GM12891 (cell line): ENCODE measurements around the gene SCN1B.
"Not testable (repeated sequence)": the region's sequence is repeated elsewhere in the genome, so short reads cannot be mapped to it uniquely, and the experiment has no call there.

Source experiments
- DNase-seq: peaks from one replicate; pipeline ENCODE4 v3.0.0; 2011; ENCODE audit warnings: low spot score; ENCODE audit not compliant: insufficient read length
- FAIRE-seq: peaks from 2 replicates; lab custom pipeline; 2011; peaks lifted over from hg19 to GRCh38; lab: Jason Lieb, UNC
- PAX5 ChIP-seq: IDR thresholded peaks from 2 replicates; pipeline ENCODE4 v1.6.1; 2011; ENCODE audit warnings: low read length, moderate library complexity, mild to moderate bottlenecking; ENCODE audit not compliant: insufficient read depth, severe bottlenecking
- POLR2A ChIP-seq: IDR thresholded peaks from 2 replicates; pipeline ENCODE4 v1.6.1; 2011; ENCODE audit warnings: low read depth, low read length, control low read depth
- POLR2AphosphoS5 ChIP-seq: IDR thresholded peaks from 2 replicates; pipeline ENCODE4 v1.6.1; 2011; ENCODE audit warnings: low read depth, low read length, control low read depth
- POU2F2 ChIP-seq: IDR thresholded peaks from 2 replicates; pipeline ENCODE4 v1.6.1; 2011; ENCODE audit warnings: low read depth, mild to moderate bottlenecking, control low read depth, low read length, moderate library complexity
- SPI1 ChIP-seq: IDR thresholded peaks from 2 replicates; pipeline ENCODE4 v1.6.1; 2011; ENCODE audit warnings: low read depth, low read length, control low read depth
- TAF1 ChIP-seq: IDR thresholded peaks from 2 replicates; pipeline ENCODE4 v1.6.1; 2011; ENCODE audit warnings: low read depth, low read length, control low read depth

The SCN1B gene

GRCh38 chr19:35004517-35005255, 25.6 kb upstream of the SCN1B start:
- FAIRE-seq (no peak), DNase-seq (no peak)
- TF ChIP-seq PAX5 = no peak
- TF ChIP-seq SPI1 = no peak
- TF ChIP-seq TAF1 = no peak
- no peak for TF ChIP-seq POU2F2
- TF ChIP-seq POLR2AphosphoS5 = no peak
- no peak for TF ChIP-seq POLR2A

DNA sequence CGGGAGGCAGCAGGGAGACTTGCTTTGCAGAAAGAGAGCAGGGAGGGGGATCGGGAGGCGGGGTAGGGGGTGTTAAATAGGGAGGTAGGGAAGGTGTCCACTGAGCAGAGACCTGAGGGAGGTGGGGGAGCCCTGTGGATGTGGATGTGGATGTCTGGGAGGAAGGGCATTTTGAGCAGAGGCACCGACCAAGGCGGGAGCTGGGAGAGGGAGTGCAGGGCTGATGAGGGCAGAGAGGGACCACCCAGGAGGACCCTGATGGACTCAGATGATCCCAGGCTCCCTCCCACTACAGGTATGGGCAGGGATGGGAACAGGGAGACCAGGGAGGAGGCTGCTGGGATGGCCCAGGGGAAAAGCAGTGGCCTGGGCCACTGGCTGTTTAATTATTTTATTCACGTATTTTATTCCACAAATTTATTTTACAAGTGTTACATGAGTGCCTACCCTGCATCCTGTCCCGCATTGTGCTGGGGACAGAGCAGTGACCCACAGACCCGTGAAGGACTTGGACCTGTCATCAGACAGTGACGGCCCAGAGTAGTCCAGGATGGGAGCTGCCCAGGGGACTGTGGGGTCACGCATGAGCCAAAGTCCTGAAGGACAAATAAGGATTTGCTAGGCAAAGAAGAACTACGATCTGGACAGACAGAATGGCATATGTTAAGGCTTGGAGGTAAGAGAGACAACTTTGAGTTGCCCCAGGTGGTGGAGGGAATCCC, 24.9 kb upstream of the SCN1B start:
- TF ChIP-seq POU2F2 (no peak), POLR2A (no peak), POLR2AphosphoS5 (no peak), SPI1 (no peak), PAX5 (no peak), TAF1 (no peak)
- DNase-seq (no peak), FAIRE-seq (no peak)

DNA sequence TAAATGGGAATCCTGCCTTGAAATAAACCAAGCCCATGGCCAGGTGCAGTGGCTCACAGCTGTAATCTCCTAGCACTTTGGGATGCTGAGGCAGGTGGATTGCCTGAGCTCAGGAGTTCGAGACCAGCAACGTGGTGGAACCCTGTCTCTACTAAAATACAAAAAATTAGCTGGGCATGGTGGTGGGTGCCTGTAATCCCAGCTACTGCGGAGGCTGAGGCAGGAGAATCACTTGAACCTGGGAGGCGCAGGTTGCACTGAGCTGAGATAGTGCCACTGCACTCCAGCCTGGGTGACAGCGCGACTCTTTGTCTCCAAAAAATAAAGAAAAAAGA, 24.3 kb upstream of the SCN1B start:
- not testable (repeated sequence) for FAIRE-seq, DNase-seq

DNA sequence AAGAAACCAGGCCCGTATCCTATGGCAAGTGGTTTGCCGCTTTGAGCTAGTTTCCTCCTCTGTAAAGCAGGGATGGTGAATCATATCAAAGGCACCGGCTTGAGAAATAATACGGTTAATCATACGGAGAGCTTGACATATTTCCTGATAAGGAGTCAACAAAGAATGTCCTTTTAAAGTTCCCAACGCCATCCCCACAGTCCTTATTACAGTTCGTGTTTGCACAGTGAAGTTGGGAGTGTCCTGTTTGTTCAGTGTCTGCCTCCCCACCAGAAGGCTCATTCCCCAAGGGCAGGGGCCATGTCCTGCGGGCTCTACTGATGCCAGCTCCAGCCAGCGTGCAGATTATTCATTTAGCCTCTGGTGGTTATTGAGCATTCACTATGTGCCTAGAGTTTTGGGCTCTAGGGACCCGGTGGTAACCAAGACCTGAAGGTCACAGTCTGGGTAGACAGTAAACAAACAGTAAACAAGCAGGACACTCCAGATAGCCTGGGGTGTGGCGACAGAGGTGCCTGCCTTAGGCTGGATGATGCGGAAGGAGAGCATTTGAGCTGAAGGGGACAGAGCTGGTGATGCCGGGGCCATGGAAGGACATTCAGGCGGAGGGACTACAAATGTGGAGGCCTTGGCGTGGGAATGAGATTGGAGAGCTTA, 23.8 kb upstream of the SCN1B start:
- DNase-seq = no peak
- no peak for FAIRE-seq
- TF ChIP-seq POU2F2 (no peak), POLR2AphosphoS5 (no peak), SPI1 (no peak), POLR2A (no peak), TAF1 (no peak), PAX5 (no peak)

- DNase-seq (no peak), FAIRE-seq (no peak)
- TF ChIP-seq POLR2AphosphoS5 (no peak), PAX5 (no peak), POU2F2 (no peak), SPI1 (no peak), POLR2A (no peak), TAF1 (no peak)
Measured at GRCh38 chr19:35006999-35007365, 23.3 kb upstream of the SCN1B start.

- FAIRE-seq, DNase-seq: not testable (repeated sequence)
Measured at GRCh38 chr19:35007427-35007826, 22.8 kb upstream of the SCN1B start.

DNA sequence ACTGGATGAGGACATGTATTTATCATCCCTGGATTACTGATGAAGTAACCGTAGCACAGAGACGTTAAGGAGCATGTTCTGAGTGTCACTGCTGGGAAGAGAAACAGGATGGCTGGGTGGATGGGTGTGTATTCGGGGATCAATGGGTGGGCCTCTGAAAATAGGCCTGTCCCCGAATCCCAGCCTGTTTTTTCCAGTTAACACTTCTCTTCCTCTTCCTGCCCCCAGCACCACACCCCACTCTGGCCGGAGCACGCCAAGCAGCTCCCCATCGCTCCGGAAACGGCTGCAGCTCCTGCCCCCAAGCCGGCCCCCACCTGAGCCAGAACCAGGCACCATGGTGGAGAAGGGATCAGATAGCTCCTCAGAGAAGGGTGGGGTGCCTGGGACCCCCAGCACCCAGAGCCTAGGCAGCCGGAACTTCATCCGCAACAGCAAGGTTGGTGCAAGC, 21.4 kb upstream of the SCN1B start:
- DNase-seq (no peak), FAIRE-seq (no peak)
- TF ChIP-seq PAX5 = no peak
- TF ChIP-seq POLR2A = no peak

DNA sequence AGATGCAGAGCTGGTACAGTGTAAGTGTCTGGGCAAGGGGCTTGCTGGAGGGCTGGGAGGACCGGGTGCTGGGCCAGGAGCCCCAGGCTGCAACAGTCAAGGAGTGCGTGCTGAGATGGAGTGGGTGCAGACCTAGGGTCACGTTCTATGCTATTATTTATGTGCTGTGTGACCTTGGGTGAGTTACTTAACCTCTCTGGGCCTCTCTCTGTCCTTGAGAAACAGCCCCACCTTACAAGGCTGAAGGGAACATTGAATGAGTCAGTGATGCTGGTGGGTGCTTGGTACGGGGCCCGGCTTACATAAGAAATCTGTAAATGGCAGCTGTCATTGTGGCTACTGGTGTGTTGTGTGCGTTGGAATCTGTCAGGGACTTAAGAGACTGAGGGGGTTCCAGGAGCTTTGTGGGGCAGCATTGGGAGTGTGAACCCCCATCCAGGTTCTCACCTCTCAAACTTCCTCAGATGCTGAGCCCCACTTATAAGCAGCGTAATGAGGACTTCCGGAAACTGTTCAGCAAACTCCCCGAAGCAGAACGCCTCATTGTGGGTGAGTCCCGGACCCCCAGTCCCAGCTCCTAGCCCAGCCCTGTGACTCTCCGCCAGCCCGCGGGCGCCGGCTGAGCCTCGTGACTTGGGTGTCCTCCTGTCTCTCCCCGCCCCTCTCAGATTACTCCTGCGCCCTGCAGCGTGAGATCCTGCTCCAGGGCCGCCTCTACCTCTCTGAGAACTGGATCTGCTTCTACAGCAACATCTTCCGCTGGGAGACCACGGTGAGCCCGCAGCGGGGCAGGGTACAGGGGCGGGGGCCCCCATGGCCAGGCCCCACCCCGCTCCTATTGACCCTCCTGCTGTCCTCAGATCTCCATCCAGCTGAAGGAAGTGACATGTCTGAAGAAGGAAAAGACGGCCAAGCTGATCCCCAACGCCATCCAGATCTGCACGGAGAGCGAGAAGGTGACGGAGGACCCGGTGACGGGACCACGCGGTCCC, 20.6 kb upstream of the SCN1B start:
- TF ChIP-seq SPI1 (no peak), POU2F2 (no peak), POLR2A (no peak), TAF1 (no peak), PAX5 (no peak), POLR2AphosphoS5 (no peak)
- DNase-seq (no peak), FAIRE-seq (no peak)

DNA sequence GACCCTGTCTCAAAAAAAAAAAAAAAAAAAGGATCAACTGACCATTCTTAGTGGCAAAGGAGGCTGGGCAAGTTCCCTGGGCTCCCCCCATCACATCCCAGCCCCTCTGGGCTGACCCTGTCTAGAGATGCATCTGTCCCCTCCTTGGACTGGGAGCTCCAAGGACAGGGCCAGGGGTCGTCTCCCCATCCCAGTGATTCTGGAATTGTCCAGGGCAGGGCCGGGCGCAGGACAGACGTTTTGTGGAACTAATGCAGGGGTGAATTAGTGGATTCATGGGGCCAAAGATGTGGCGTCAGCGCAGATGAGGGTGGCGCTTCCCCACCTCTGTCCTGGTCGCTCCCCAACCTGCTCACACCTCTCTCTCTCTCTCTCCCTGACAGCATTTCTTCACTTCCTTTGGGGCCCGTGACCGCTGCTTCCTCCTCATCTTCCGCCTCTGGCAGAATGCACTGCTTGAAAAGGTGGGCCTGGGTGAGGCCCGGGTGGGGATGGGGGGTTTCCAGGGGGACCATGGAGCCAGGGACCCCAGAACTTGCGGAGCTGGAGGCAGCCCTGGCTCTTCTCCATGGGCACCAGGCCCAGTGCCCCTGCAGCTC, 19.1 kb upstream of the SCN1B start:
- no peak for FAIRE-seq

More for the DNA sequence above, 19.1 kb upstream of the SCN1B start:
- DNase-seq = no peak
- TF ChIP-seq POU2F2 = no peak
- no peak for TF ChIP-seq PAX5
- no peak for TF ChIP-seq POLR2A
- no peak for TF ChIP-seq POLR2AphosphoS5
- no peak for TF ChIP-seq TAF1
- TF ChIP-seq SPI1 = no peak
